Measurements from ENCODE around the gene STRADA.

DNA sequence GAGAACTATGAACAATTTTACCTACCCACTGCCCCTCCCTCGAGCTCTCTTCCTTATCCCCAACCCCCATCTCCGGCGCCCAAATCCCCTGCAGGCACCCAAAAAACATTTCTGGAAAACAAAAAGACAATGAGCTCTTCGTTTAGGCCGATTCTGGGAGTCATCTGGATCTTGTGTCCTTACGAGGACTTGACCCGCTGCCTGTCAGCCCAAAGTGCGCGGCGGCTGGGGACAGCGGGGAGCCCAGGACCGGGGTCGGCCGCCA, 524 bp downstream of the STRADA start:
- TF ChIP-seq CTCF (IDR thresholded peaks at IDR 0.05) (no peak), POLR2A (IDR thresholded peaks at IDR 0.05) (no peak), EP300 (IDR thresholded peaks at IDR 0.05) (no peak)
